ENCODE data around the gene KLHL11. TPM values are rescaled to one million over a fixed set of nuclear protein-coding genes. Genes with fewer than 3 reads are reported as not detected.

The KLHL11 gene
- total and polyA plus RNA-seq, 2 experiments from 2014 or later, result 8.7 to 25.5 TPM

DNA sequence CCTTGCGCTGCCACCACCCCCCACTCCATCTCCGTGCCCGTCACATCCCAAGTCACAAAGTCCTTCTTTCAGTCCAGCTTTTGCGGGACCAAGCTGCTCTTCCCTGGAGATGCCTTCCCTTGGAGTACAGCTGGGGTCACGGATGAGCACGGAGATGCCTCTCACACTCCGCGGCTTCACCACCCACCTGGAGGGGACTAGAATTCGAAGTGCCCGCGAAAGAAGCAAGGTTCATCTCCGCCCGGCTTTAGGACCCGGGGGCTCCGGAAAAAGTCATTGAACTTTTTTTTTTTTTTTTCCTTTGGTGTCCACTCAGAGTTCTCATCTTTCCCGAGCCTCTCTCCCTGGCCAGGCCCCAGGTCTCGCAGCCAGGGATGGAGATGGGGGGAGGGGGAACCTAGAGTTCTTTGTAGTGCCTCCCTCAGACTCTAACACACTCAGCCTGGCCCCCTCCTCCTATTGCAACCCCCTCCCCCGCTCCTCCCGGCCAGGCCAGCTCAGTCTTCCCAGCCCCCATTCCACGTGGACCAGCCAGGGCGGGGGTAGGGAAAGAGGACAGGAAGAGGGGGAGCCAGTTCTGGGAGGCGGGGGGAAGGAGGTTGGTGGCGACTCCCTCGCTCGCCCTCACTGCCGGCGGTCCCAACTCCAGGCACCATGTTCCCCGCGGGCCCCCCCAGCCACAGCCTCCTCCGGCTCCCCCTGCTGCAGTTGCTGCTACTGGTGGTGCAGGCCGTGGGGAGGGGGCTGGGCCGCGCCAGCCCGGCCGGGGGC is 52.7 kb downstream of the KLHL11 start, which contains the start of gene FKBP10 (continued):
- TF ChIP-seq, protein P1, sequence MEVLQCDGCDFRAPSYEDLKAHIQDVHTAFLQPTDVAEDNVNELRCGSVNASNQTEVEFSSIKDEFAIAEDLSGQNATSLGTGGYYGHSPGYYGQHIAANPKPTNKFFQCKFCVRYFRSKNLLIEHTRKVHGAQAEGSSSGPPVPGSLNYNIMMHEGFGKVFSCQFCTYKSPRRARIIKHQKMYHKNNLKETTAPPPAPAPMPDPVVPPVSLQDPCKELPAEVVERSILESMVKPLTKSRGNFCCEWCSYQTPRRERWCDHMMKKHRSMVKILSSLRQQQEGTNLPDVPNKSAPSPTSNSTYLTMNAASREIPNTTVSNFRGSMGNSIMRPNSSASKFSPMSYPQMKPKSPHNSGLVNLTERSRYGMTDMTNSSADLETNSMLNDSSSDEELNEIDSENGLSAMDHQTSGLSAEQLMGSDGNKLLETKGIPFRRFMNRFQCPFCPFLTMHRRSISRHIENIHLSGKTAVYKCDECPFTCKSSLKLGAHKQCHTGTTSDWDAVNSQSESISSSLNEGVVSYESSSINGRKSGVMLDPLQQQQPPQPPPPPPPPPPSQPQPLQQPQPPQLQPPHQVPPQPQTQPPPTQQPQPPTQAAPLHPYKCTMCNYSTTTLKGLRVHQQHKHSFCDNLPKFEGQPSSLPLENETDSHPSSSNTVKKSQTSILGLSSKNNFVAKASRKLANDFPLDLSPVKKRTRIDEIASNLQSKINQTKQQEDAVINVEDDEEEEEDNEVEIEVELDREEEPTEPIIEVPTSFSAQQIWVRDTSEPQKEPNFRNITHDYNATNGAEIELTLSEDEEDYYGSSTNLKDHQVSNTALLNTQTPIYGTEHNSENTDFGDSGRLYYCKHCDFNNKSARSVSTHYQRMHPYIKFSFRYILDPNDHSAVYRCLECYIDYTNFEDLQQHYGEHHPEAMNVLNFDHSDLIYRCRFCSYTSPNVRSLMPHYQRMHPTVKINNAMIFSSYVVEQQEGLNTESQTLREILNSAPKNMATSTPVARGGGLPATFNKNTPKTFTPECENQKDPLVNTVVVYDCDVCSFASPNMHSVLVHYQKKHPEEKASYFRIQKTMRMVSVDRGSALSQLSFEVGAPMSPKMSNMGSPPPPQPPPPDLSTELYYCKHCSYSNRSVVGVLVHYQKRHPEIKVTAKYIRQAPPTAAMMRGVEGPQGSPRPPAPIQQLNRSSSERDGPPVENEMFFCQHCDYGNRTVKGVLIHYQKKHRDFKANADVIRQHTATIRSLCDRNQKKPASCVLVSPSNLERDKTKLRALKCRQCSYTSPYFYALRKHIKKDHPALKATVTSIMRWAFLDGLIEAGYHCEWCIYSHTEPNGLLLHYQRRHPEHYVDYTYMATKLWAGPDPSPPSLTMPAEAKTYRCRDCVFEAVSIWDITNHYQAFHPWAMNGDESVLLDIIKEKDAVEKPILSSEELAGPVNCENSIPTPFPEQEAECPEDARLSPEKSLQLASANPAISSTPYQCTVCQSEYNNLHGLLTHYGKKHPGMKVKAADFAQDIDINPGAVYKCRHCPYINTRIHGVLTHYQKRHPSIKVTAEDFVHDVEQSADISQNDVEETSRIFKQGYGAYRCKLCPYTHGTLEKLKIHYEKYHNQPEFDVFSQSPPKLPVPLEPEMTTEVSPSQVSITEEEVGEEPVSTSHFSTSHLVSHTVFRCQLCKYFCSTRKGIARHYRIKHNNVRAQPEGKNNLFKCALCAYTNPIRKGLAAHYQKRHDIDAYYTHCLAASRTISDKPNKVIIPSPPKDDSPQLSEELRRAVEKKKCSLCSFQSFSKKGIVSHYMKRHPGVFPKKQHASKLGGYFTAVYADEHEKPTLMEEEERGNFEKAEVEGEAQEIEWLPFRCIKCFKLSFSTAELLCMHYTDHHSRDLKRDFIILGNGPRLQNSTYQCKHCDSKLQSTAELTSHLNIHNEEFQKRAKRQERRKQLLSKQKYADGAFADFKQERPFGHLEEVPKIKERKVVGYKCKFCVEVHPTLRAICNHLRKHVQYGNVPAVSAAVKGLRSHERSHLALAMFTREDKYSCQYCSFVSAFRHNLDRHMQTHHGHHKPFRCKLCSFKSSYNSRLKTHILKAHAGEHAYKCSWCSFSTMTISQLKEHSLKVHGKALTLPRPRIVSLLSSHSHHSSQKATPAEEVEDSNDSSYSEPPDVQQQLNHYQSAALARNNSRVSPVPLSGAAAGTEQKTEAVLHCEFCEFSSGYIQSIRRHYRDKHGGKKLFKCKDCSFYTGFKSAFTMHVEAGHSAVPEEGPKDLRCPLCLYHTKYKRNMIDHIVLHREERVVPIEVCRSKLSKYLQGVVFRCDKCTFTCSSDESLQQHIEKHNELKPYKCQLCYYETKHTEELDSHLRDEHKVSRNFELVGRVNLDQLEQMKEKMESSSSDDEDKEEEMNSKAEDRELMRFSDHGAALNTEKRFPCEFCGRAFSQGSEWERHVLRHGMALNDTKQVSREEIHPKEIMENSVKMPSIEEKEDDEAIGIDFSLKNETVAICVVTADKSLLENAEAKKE (CRISPR knock-in tag; IDR thresholded peaks at IDR 0.05), result no peak
- TF ChIP-seq POLR2AphosphoS5 (IDR thresholded peaks at IDR 0.05; ENCODE audit: low read depth), result peak; percentile 71
- TF ChIP-seq JUNB (IDR thresholded peaks at IDR 0.05; ENCODE audit: unreplicated experiment), result no peak
- no peak for TF ChIP-seq STAT1 (IDR thresholded peaks at IDR 0.05; ENCODE audit: unreplicated experiment)
- TF ChIP-seq, protein P2, sequence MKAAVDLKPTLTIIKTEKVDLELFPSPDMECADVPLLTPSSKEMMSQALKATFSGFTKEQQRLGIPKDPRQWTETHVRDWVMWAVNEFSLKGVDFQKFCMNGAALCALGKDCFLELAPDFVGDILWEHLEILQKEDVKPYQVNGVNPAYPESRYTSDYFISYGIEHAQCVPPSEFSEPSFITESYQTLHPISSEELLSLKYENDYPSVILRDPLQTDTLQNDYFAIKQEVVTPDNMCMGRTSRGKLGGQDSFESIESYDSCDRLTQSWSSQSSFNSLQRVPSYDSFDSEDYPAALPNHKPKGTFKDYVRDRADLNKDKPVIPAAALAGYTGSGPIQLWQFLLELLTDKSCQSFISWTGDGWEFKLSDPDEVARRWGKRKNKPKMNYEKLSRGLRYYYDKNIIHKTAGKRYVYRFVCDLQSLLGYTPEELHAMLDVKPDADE (IDR thresholded peaks at IDR 0.05), result peak; percentile 50
- TF ChIP-seq ZNF114 (CRISPR knock-in tag; IDR thresholded peaks at IDR 0.05), result no peak
